Femur (tissue), 1 donor: ENCODE results near the gene BANF1.
A peak's percentile ranks its signal among the peaks of the same experiment; 100 is the strongest.
"Not testable (repeated sequence)": the region's sequence is repeated elsewhere in the genome, so short reads cannot be mapped to it uniquely, and the experiment has no call there.

Source experiments
- DNase-seq: peaks from one replicate; pipeline ENCODE4 v3.0.0-alpha.2; 2017

The BANF1 gene

GRCh38 chr11:66011785-66012303, 9.5 kb downstream of the BANF1 start, which contains the start of gene CST6:
CST6 (plus strand) TSS chr11:66012008; CDS start chr11:66012045, 37 bp downstream.
- DNase-seq, result no peak

- DNase-seq, result no peak
Measured at GRCh38 chr11:66012371-66012945, 10.2 kb downstream of the BANF1 start.

- no peak for DNase-seq
Measured at GRCh38 chr11:66012946-66013761, 10.9 kb downstream of the BANF1 start.

- no peak for DNase-seq
Measured at GRCh38 chr11:66013762-66014100, 11.4 kb downstream of the BANF1 start.

- no peak for DNase-seq
Measured at GRCh38 chr11:66014804-66015453, 12.6 kb downstream of the BANF1 start.

- no peak for DNase-seq
Measured at GRCh38 chr11:66015454-66015881, 13.2 kb downstream of the BANF1 start.

- no peak for DNase-seq
Measured at GRCh38 chr11:66015936-66016792, 13.9 kb downstream of the BANF1 start.

- DNase-seq, result no peak
Measured at GRCh38 chr11:66016793-66017177, 14.5 kb downstream of the BANF1 start.

- DNase-seq, result no peak
Measured at GRCh38 chr11:66017321-66017720, 15.0 kb downstream of the BANF1 start.

GRCh38 chr11:66020212-66020611, 17.9 kb downstream of the BANF1 start:
- DNase-seq, result no peak

GRCh38 chr11:66020618-66021357, 18.5 kb downstream of the BANF1 start:
- DNase-seq, result peak; percentile 49

GRCh38 chr11:66022401-66023185, 20.3 kb downstream of the BANF1 start:
- peak; percentile 69 for DNase-seq

GRCh38 chr11:66023186-66023440, 20.8 kb downstream of the BANF1 start:
- DNase-seq, result not testable (repeated sequence)

GRCh38 chr11:66026017-66026529, 23.8 kb downstream of the BANF1 start, which contains the start of gene CATSPER1:
CATSPER1 (minus strand) TSS chr11:66026479; CDS start chr11:66026379, 100 bp downstream.
- DNase-seq, result no peak

- DNase-seq, result no peak
Measured at GRCh38 chr11:66032957-66033735, 30.8 kb downstream of the BANF1 start.

- no peak for DNase-seq
Measured at GRCh38 chr11:66035653-66036333, 33.5 kb downstream of the BANF1 start.

GRCh38 chr11:66036334-66036710, 34.0 kb downstream of the BANF1 start:
- DNase-seq, result no peak

GRCh38 chr11:66037327-66037726, 35.0 kb downstream of the BANF1 start:
- no peak for DNase-seq

GRCh38 chr11:66039765-66040164, 37.5 kb downstream of the BANF1 start:
- DNase-seq, result no peak
